Activated B cell treated with CpG ODN at 0.5 μM for 24 hours (primary cell): Measurements from ENCODE around the gene CRYBG3. TPM values are rescaled to one million over a fixed set of nuclear protein-coding genes. Genes with fewer than 3 reads are reported as not detected.
"Not testable (repeated sequence)": the region's sequence is repeated elsewhere in the genome, so short reads cannot be mapped to it uniquely, and the experiment has no call there.

Experiments
- ATAC-seq: fragments of 200-7000 bp; cut with Tn5 transposase; one replicate; pipeline ENCODE4 v1.10.0; 2021; ENCODE audit warnings: low read depth, mild to moderate bottlenecking, moderate library complexity
- CTCF ChIA-PET: fragments of 350-600 bp; sonication (Branson Sonifier 250); formaldehyde crosslinking; loops from one replicate; lab custom pipeline; 2021; ENCODE audit warnings: antibody characterized with exemption; lab: Charles Lee
- POLR2A ChIA-PET: fragments of 350-600 bp; sonication (Branson Sonifier 250); formaldehyde crosslinking; loops from one replicate; lab custom pipeline; 2021; ENCODE audit warnings: antibody characterized with exemption; lab: Charles Lee
- DNase-seq: peaks from one replicate; pipeline ENCODE4 v3.0.0; 2022
- H3K27ac Mint-ChIP-seq: one replicate; pipeline ENCODE4 v1.8.0; 2020; ENCODE audit warnings: mixed read lengths
- H3K27me3 Mint-ChIP-seq: one replicate; pipeline ENCODE4 v1.8.0; 2021; ENCODE audit warnings: mixed read lengths
- H3K36me3 Mint-ChIP-seq: one replicate; pipeline ENCODE4 v1.8.0; 2021; ENCODE audit warnings: low read depth, mixed read lengths
- H3K4me1 Mint-ChIP-seq: one replicate; pipeline ENCODE4 v1.8.0; 2021; ENCODE audit warnings: mixed read lengths
- H3K4me3 Mint-ChIP-seq: one replicate; pipeline ENCODE4 v1.8.0; 2020; ENCODE audit warnings: mild to moderate bottlenecking, mixed read lengths
- H3K9me3 Mint-ChIP-seq: one replicate; pipeline ENCODE4 v1.8.0; 2020; ENCODE audit warnings: mixed read lengths
- CTCF ChIP-seq: fragments of 200-600 bp; IDR thresholded peaks from one replicate; pipeline ENCODE4 v1.8.0; 2022; ENCODE audit warnings: antibody characterized with exemption, mild to moderate bottlenecking
- intact Hi-C: fragments of 100-400 bp; cut with micrococcal nuclease; formaldehyde crosslinking; loops from one replicate; pipeline ENCODE4 v1.15.1; 2024
- total RNA-seq: library from RNA; stranded (reverse); gene quantifications from 2 replicates; pipeline ENCODE4 v1.2.3, GENCODE V29; 2022

Gene CRYBG3
- total RNA-seq, 1 donor from 2014 or later: 1.5 TPM

- H3K27me3 Mint-ChIP-seq: peaks cover 29% of the 10 kb centered on the region
- ATAC-seq: no peak
- no peaks in the 10 kb centered on the region for H3K36me3 Mint-ChIP-seq
- no peak for DNase-seq
- TF ChIP-seq CTCF: no peak
- no peak overlapping the region for H3K4me3 Mint-ChIP-seq
- POLR2A ChIA-PET: no interaction called here
- no peaks in the 10 kb centered on the region for H3K9me3 Mint-ChIP-seq
- intact Hi-C loops: no loop called here
- no peak overlapping the region for H3K27ac Mint-ChIP-seq
- CTCF ChIA-PET: no interaction called here
- H3K4me1 Mint-ChIP-seq: peaks cover 21% of the 10 kb centered on the region
These were observed 3.3 kb downstream of the CRYBG3 start for GRCh38 chr3:97825101-97825500.

DNA sequence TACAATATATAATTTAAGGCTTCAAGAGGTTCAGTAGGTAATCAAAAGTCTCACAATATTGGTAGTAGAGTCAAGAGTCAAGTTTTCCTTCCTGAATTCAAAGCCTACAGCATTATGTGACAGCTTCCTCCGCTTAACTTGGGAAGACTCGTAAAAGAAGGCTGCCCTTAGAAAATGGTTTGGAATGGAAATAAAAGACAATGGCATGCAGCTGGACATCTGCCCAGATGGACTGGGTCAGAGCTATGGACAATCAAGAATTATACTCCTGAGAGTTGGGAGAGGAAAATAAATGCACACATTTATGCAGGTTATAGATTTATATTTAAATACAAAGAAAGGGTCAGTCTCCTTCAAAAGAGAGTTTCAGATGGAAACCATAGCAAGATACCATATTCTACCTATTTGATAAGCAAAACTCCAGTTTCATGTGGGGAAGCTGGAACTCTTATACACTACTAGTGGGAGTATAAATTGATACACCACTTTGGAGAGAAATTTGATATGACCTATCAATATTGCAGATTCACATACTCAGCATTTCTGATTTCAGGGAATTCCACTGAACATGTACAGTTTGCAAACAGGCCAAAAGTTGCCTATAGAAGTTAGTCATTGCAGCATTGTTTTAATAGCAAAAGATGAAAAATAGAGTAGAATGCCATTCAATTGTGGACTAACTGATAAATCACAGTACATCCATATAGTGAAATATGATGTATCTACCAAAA is 6.1 kb downstream of the CRYBG3 start:
- no peaks in the 10 kb centered on the region for H3K36me3 Mint-ChIP-seq
- no peak for TF ChIP-seq CTCF
- intact Hi-C loops: no loop called here
- DNase-seq (no peak), ATAC-seq (no peak)
- ChIA-PET CTCF (no interaction called here), POLR2A (no interaction called here)
- no peak overlapping the region for H3K4me3 Mint-ChIP-seq
- H3K9me3 Mint-ChIP-seq: peaks cover 3% of the 10 kb centered on the region
- H3K27ac Mint-ChIP-seq: no peak overlapping the region
- peaks cover 7% of the 10 kb centered on the region for H3K4me1 Mint-ChIP-seq
- peaks cover 16% of the 10 kb centered on the region for H3K27me3 Mint-ChIP-seq

- TF ChIP-seq CTCF: no peak
- ChIA-PET POLR2A (no interaction called here), CTCF (interaction anchor here (1.1 kb wide), 1 partner anchor 194 kb away, joined by 3 read pairs; no protein-coding TSS in a partner anchor)
- Mint-ChIP-seq H3K27me3 (peaks cover 9% of the 10 kb centered on the region), H3K4me1 (no peaks in the 10 kb centered on the region), H3K4me3 (no peak overlapping the region), H3K9me3 (peaks cover 3% of the 10 kb centered on the region), H3K27ac (no peak overlapping the region), H3K36me3 (no peaks in the 10 kb centered on the region)
- DNase-seq: no peak
- intact Hi-C loops: no loop called here
- ATAC-seq: no peak
These were observed 7.4 kb downstream of the CRYBG3 start for GRCh38 chr3:97829198-97829597.

- no peak for DNase-seq
- Mint-ChIP-seq H3K27me3 (peaks cover under 1% of the 10 kb centered on the region), H3K4me3 (no peak overlapping the region), H3K9me3 (peaks cover 3% of the 10 kb centered on the region), H3K4me1 (no peaks in the 10 kb centered on the region), H3K27ac (no peak overlapping the region), H3K36me3 (no peaks in the 10 kb centered on the region)
- CTCF ChIA-PET: no interaction called here
- ATAC-seq: no peak
- POLR2A ChIA-PET: no interaction called here
- no peak for TF ChIP-seq CTCF
- intact Hi-C loops: no loop called here
These were observed 8.8 kb downstream of the CRYBG3 start for GRCh38 chr3:97830638-97831037.

DNA sequence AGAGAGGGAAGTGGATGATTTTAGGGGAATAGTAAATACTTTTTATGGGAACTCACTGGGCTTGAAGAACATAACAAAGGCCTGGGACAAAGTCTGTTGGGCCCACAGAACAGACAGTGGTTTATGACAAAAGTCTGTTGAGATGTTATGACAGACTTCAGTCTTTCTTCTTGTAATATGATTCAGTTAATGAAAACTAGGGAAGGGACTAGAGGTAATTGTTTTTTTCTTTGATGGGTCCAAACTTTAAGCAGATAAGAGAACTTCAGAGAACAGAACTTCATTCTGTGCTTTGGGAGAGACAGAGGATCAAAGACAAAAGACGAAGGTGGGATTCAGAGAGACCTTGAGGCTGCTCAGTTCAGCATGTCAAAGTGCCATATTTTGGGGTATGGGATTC is 9.3 kb downstream of the CRYBG3 start:
- Mint-ChIP-seq H3K4me3 (no peak overlapping the region), H3K27ac (no peak overlapping the region), H3K27me3 (no peaks in the 10 kb centered on the region), H3K4me1 (no peaks in the 10 kb centered on the region), H3K36me3 (no peaks in the 10 kb centered on the region), H3K9me3 (peaks cover 3% of the 10 kb centered on the region)
- ChIA-PET CTCF (no interaction called here), POLR2A (no interaction called here)
- intact Hi-C loops: no loop called here
- DNase-seq: no peak
- no peak for TF ChIP-seq CTCF
- no peak for ATAC-seq

- POLR2A ChIA-PET, H3K4me1 Mint-ChIP-seq, H3K27ac Mint-ChIP-seq, H3K27me3 Mint-ChIP-seq, H3K9me3 Mint-ChIP-seq, intact Hi-C loops, DNase-seq, H3K36me3 Mint-ChIP-seq, H3K4me3 Mint-ChIP-seq, CTCF ChIA-PET, ATAC-seq: not testable (repeated sequence)
These were observed 11.4 kb downstream of the CRYBG3 start for GRCh38 chr3:97833184-97833583.
